A549 (cell line): ENCODE results near the gene TMEM175. TPM values are rescaled to one million over a fixed set of nuclear protein-coding genes. Genes with fewer than 3 reads are reported as not detected.

Source experiments
- ATAC-seq, 2 experiments: fragments of 200-7000 bp in 1 of 2; fragments of >200 bp in 1 of 2; cut with Nextera tagmentation in 1 of 2; cut with Tn5 transposase in 1 of 2; 3 replicates each; pipeline versions ENCODE4 v1.8.0 to v1.9.1; 2018 to 2020; ENCODE audit warnings: mild to moderate bottlenecking in 1 of 2, moderate library complexity in 1 of 2
- CTCF ChIA-PET: fragments of 300-600 bp; sonication (Branson Sonifier 250); formaldehyde crosslinking; extraction: SDS; loops from one replicate; lab custom pipeline; 2021; ENCODE audit warnings: antibody characterized with exemption, inconsistent platforms; lab: Yijun Ruan, JAX
- POLR2A ChIA-PET: fragments of 350-600 bp; formaldehyde crosslinking; extraction: SDS; loops from one replicate; lab custom pipeline; 2021; ENCODE audit warnings: antibody characterized with exemption, inconsistent platforms; lab: Yijun Ruan, JAX
- DNase-seq, 2 experiments: peaks; one replicate each; pipeline versions ENCODE4 v3.0.0 to v3.0.0-alpha.2; 2011 to 2016; ENCODE audit warnings: low read depth in 1 of 2, low spot score in 1 of 2
- FAIRE-seq: peaks from 2 replicates; lab custom pipeline; 2011; peaks lifted over from hg19 to GRCh38; lab: Jason Lieb, UNC
- H3K27ac ChIP-seq, 2 experiments: fragments of >200 bp; sonication (Bioruptor Twin); formaldehyde crosslinking; 3 replicates each; pipeline ENCODE4 v1.5.1; 2016 to 2017
- H3K4me1 ChIP-seq: fragments of >200 bp; sonication (Bioruptor Twin); formaldehyde crosslinking; 3 replicates; pipeline ENCODE4 v1.6.1; 2016
- H3K4me2 ChIP-seq: fragments of >200 bp; sonication (Bioruptor Twin); formaldehyde crosslinking; 3 replicates; pipeline ENCODE4 v1.6.1; 2016
- H3K4me3 ChIP-seq: fragments of >200 bp; sonication (Bioruptor Twin); formaldehyde crosslinking; 3 replicates; pipeline ENCODE4 v1.5.1; 2016
- H3K9me3 ChIP-seq: fragments of >200 bp; sonication (Bioruptor Twin); formaldehyde crosslinking; 3 replicates; pipeline ENCODE4 v1.6.1; 2016
- BHLHE40 ChIP-seq: IDR thresholded peaks from 2 replicates; pipeline ENCODE4 v1.6.1; 2012; ENCODE audit warnings: low read depth, low read length, inconsistent platforms
- CBX2 ChIP-seq: fragments of 200-600 bp; sonication (generic); IDR thresholded peaks from 2 replicates; pipeline ENCODE4 v1.6.1; 2016; ENCODE audit warnings: low read depth, mild to moderate bottlenecking, borderline replicate concordance
- CHD4 ChIP-seq: fragments of 200-600 bp; sonication (generic); IDR thresholded peaks from 2 replicates; pipeline ENCODE4 v1.6.1; 2016; ENCODE audit warnings: antibody characterized with exemption, mild to moderate bottlenecking, borderline replicate concordance
- E2F6 ChIP-seq: IDR thresholded peaks from 2 replicates; pipeline ENCODE4 v1.6.1; 2012; ENCODE audit warnings: low read depth, borderline replicate concordance
- ESRRA ChIP-seq: fragments of 150-350 bp; IDR thresholded peaks from 2 replicates; pipeline ENCODE4 v1.6.1; 2014; ENCODE audit warnings: mild to moderate bottlenecking, low read length, borderline replicate concordance
- FOSL2 ChIP-seq, 2 experiments: fragments of 450-650 bp in 1 of 2; fragments of >200 bp in 1 of 2; sonication (Bioruptor Twin) in 1 of 2; formaldehyde crosslinking; IDR thresholded peaks; 2 replicates each; pipeline versions ENCODE4 v1.5.0 to v1.6.1; 2016 to 2020; ENCODE audit warnings: mild to moderate bottlenecking in 1 of 2, moderate library complexity in 1 of 2
- HOXB5 ChIP-seq: fragments of 250-450 bp; sonication (Bioruptor Pico); IDR thresholded peaks from 2 replicates; pipeline ENCODE4 v1.5.0; 2020; ENCODE audit warnings: mild to moderate bottlenecking, moderate library complexity
- JUN ChIP-seq, 2 experiments: fragments of >200 bp; sonication (Bioruptor Twin); formaldehyde crosslinking; IDR thresholded peaks; 2 replicates in 1 of 2; 3 replicates in 1 of 2; pipeline ENCODE4 v1.6.1; 2016 to 2017
- KDM1A ChIP-seq: fragments of 200-600 bp; sonication (generic); IDR thresholded peaks from 2 replicates; pipeline ENCODE4 v1.6.1; 2016; ENCODE audit warnings: low read depth, mild to moderate bottlenecking
- MAX ChIP-seq: IDR thresholded peaks from 2 replicates; pipeline ENCODE4 v1.6.1; 2012
- NR3C1 ChIP-seq: fragments of >200 bp; sonication (Bioruptor Twin); formaldehyde crosslinking; IDR thresholded peaks from 3 replicates; pipeline ENCODE4 v1.6.1; 2017
- PHF8 ChIP-seq: fragments of 200-600 bp; sonication (generic); IDR thresholded peaks from 2 replicates; pipeline ENCODE4 v1.6.1; 2016; ENCODE audit warnings: low read depth, mild to moderate bottlenecking, antibody characterized with exemption, moderate library complexity, borderline replicate concordance
- POLR2A ChIP-seq: IDR thresholded peaks from 2 replicates; pipeline ENCODE4 v1.6.1; 2012; ENCODE audit warnings: mild to moderate bottlenecking, low read length
- RCOR1 ChIP-seq: fragments of 150-350 bp; IDR thresholded peaks from 2 replicates; pipeline ENCODE4 v1.6.1; 2014; ENCODE audit warnings: antibody characterized with exemption, low read length, low read depth
- RFX5 ChIP-seq: fragments of 450-650 bp; IDR thresholded peaks from 2 replicates; pipeline ENCODE4 v1.7.1; 2014; ENCODE audit warnings: antibody characterized with exemption, mild to moderate bottlenecking, moderate library complexity
- RNF2 ChIP-seq: fragments of 200-600 bp; sonication (generic); IDR thresholded peaks from 2 replicates; pipeline ENCODE4 v1.6.1; 2016; ENCODE audit warnings: low read depth, mild to moderate bottlenecking, antibody characterized with exemption, moderate library complexity, borderline replicate concordance
- ZNF302 ChIP-seq: fragments of 250-450 bp; sonication (Bioruptor Pico); IDR thresholded peaks from 2 replicates; pipeline ENCODE4 v1.9.0; 2021; ENCODE audit warnings: inconsistent platforms, mild to moderate bottlenecking, moderate library complexity
- WGBS: methylation state at CpG from one replicate; pipeline ENCODE4 v1.1.6; 2017; ENCODE audit errors: missing lambda C conversion rate; 5-methylcytosine and 5-hydroxymethylcytosine counted together
- polyA minus RNA-seq: library from RNA; depleted of rRNA, polyadenylated mRNA; stranded (reverse); fragments of >200 nt; gene quantifications from 2 replicates; pipeline ENCODE4 v1.2.3, GENCODE V29; 2011; rRNA and poly(A)+ RNA removed
- polyA plus RNA-seq, 4 experiments: library from polyadenylated mRNA; depleted of rRNA in 3 of 4; stranded (reverse); fragments of >200 nt; fragmentation: RNase III in 1 of 4; extraction: RNeasy Plus Mini Kit Qiagen cat#74134 plus additional on column Dnase treatment in 1 of 4; gene quantifications; 2 replicates in 3 of 4; 3 replicates in 1 of 4; pipeline ENCODE4 v1.2.3, GENCODE V29; 2011 to 2017
- TF ChIP-seq, protein P1 (sequence below): fragments of >200 bp; sonication (Bioruptor Twin); formaldehyde crosslinking; IDR thresholded peaks from 3 replicates; pipeline ENCODE4 v1.6.1; 2016
- TF ChIP-seq, protein P2 (sequence below): fragments of 450-650 bp; IDR thresholded peaks from 2 replicates; pipeline ENCODE4 v1.6.1; 2014; ENCODE audit warnings: antibody characterized with exemption

Gene TMEM175
- polyA plus RNA-seq (2011; rRNA removed) (19.4 and 26.5 TPM in 2 replicates), polyA plus RNA-seq (2017; fragmentation: RNase III; extraction: RNeasy Plus Mini Kit Qiagen cat#74134 plus additional on column Dnase treatment) (14.8 to 16.7 TPM (median 15.7 TPM) in 3 replicates), polyA minus RNA-seq (16.5 and 22.9 TPM in 2 replicates)
- 24.5 and 25.2 TPM in 2 replicates for polyA plus RNA-seq (2012; cell fraction: cytosol; rRNA removed)
- 174 and 196 TPM in 2 replicates for polyA plus RNA-seq (2012; cell fraction: nucleus; rRNA removed)

GRCh38 chr4:931960-932712 lies at the start of gene TMEM175, which contains the start of gene GAK:
TSS of gene TMEM175 (plus strand) at chr4:932460. CDS start at chr4:947740, 15,280 bp downstream.
TSS of gene GAK (minus strand) at chr4:932316. CDS start at chr4:932187, 129 bp downstream.
- Histone ChIP-seq H3K4me1 (peaks cover 21% of the 10 kb centered on the region), H3K9me3 (no peaks in the 10 kb centered on the region), H3K27ac (peak within 1 kb of the TSS; percentile 97 to 99), H3K4me2 (peak within 1 kb of the TSS; percentile 94), H3K4me3 (peak within 1 kb of the TSS; percentile 99)
- 0% methylated on average over 10 of the region's 99 CpGs for WGBS
- FAIRE-seq: no peak
- TF ChIP-seq E2F6 (peak; percentile 67), POLR2A (peak; percentile 86), MAX (peak; percentile 76), ZNF302 (CRISPR knock-in tag) (no peak), CHD4 (no peak), PHF8 (peak; percentile 70; the same call in 1 of the 2 replicates), HOXB5 (CRISPR knock-in tag) (0 out of 2 replicates have a peak, but pooled peaks have one; percentile 20), JUN (IDR thresholded peaks at IDR 0.05) (peak in 1 of 2 experiments; percentile 58; a peak in 3 of 5 replicates)
- TF ChIP-seq, protein P1, sequence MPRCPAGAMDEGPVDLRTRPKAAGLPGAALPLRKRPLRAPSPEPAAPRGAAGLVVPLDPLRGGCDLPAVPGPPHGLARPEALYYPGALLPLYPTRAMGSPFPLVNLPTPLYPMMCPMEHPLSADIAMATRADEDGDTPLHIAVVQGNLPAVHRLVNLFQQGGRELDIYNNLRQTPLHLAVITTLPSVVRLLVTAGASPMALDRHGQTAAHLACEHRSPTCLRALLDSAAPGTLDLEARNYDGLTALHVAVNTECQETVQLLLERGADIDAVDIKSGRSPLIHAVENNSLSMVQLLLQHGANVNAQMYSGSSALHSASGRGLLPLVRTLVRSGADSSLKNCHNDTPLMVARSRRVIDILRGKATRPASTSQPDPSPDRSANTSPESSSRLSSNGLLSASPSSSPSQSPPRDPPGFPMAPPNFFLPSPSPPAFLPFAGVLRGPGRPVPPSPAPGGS: 0 out of 3 replicates have a peak, but pooled peaks have one; percentile 27
- ATAC-seq: peak; percentile 97 to 98
- DNase-seq: peak; percentile 94
- ChIA-PET POLR2A (interaction anchor here (0.5 to 1.2 kb wide), 4 partner anchors 29 to 150 kb away, joined by 3 to 6 read pairs (median 4); partner anchors contain the start of gene IDUA), CTCF (interaction anchor here (1.0 to 1.1 kb wide), 2 partner anchors 12 to 17 kb away, joined by 3 to 5 read pairs; no protein-coding TSS in a partner anchor)

- Histone ChIP-seq H3K4me3 (no peak overlapping the region), H3K4me1 (no peaks in the 10 kb centered on the region), H3K27ac (no peak overlapping the region)
- no peak for FAIRE-seq
- no peak for DNase-seq
- no peak for TF ChIP-seq RCOR1
- TF ChIP-seq CBX2: no peak
- no peak for TF ChIP-seq RNF2
- TF ChIP-seq ZNF302 (CRISPR knock-in tag): no peak
- TF ChIP-seq, all 56 proteins: peak for 0
- no peaks in the 10 kb centered on the region for H3K9me3 ChIP-seq
- ChIA-PET POLR2A (no interaction called here), CTCF (no interaction called here)
- 92% methylated on average over 3 of the region's 22 CpGs for WGBS
- H3K4me2 ChIP-seq: no peak overlapping the region
- ATAC-seq: no peak
Observed at GRCh38 chr4:882646-883045, 49.6 kb upstream of the TMEM175 start.

DNA sequence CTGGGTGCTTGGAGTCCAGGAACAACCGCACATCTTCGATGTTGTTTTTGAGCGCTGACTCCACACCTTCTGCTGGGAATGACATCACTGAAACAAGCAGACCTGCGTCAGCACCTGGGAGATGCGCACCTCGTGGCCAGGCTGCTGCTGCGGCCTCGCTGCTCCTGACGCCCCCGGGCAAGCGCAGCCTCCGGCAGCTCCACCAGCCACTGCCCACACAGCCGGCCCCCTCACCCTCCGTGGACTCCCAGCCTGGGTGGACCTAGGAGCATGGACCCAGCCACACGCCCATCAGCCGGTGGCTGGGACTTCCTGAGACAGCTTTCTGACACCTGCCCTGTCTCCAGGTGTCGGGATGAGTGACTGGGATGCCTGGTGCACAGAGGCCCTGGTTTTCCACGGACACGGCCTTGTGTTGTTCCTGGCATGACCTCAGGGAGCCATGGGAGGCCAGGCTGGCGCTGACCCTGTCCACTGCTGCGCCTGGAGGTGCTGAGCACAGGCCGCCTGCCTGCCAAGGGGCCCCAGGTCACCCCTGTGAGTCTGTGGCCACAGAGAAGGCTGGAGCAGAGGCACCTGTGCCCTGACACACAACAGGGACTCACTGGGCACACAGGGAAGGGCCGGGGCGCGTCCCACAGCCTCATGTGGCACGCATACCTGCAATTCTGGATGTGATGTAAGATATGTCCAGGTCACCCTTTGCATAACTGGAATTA lies 48.7 kb upstream of the TMEM175 start:
- WGBS: 88% methylated on average over 10 of the region's 26 CpGs
- H3K4me1 ChIP-seq: no peaks in the 10 kb centered on the region
- FAIRE-seq (no peak), DNase-seq (no peak), ATAC-seq (no peak)
- no peaks in the 10 kb centered on the region for H3K9me3 ChIP-seq
- H3K27ac ChIP-seq: no peak overlapping the region
- TF ChIP-seq FOSL2 (IDR thresholded peaks at IDR 0.05): no peak
- no peak for TF ChIP-seq FOSL2 (CRISPR knock-in tag; IDR thresholded peaks at IDR 0.05)
- TF ChIP-seq NR3C1: no peak
- TF ChIP-seq ESRRA: no peak
- no peak for TF ChIP-seq BHLHE40
- TF ChIP-seq, protein P2, sequence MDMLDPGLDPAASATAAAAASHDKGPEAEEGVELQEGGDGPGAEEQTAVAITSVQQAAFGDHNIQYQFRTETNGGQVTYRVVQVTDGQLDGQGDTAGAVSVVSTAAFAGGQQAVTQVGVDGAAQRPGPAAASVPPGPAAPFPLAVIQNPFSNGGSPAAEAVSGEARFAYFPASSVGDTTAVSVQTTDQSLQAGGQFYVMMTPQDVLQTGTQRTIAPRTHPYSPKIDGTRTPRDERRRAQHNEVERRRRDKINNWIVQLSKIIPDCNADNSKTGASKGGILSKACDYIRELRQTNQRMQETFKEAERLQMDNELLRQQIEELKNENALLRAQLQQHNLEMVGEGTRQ: no peak
- TF ChIP-seq KDM1A: no peak
- TF ChIP-seq CHD4: no peak
- TF ChIP-seq RFX5: no peak
- no peak overlapping the region for H3K4me2 ChIP-seq
- POLR2A ChIA-PET: no interaction called here
- H3K4me3 ChIP-seq: no peak overlapping the region
- CTCF ChIA-PET: no interaction called here
